Hematopoietic multipotent progenitor cell treated with erythropoietin and hydrocortisone succinate and interleukin-3 and kit ligand, for 4 days (in vitro differentiated cells): ENCODE measurements around the gene ZFP64.
"Not testable (repeated sequence)": the region's sequence is repeated elsewhere in the genome, so short reads cannot be mapped to it uniquely, and the experiment has no call there.

Source experiments
- DNase-seq: peaks from one replicate; pipeline ENCODE4 v3.0.0-alpha.2; 2015

The ZFP64 gene

GRCh38 chr20:52191132-52191915 lies at the start of gene ZFP64:
Gene ZFP64, minus strand, starts transcription at chr20:52191779. Its CDS starts 143 bp downstream, at chr20:52191636.
- peak; percentile 90 for DNase-seq

- DNase-seq, result no peak
These were observed 49.2 kb upstream of the ZFP64 start for GRCh38 chr20:52240802-52241201.

DNA sequence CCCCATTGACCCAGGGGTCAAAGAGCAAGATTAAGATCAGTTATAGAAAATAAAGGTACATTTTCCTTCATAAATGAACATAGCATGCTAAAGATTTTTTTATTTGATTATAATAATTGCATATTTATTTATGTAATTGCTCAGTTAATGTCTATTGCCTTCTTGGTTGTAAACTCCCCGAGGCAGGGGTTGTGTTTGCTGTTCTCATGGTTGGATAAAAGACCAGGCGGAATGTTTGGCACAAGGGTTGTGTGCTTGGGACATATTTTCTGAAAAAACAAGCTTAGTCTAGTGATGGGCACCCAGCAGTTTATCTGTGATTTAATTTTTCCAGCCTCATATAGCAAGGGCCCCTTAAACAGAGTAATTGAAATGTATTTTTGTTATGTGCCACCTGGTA lies 47.5 kb upstream of the ZFP64 start:
- DNase-seq, result no peak

GRCh38 chr20:52236292-52236691 lies 44.7 kb upstream of the ZFP64 start:
- no peak for DNase-seq

GRCh38 chr20:52235129-52235528 lies 43.5 kb upstream of the ZFP64 start:
- DNase-seq, result no peak

DNA sequence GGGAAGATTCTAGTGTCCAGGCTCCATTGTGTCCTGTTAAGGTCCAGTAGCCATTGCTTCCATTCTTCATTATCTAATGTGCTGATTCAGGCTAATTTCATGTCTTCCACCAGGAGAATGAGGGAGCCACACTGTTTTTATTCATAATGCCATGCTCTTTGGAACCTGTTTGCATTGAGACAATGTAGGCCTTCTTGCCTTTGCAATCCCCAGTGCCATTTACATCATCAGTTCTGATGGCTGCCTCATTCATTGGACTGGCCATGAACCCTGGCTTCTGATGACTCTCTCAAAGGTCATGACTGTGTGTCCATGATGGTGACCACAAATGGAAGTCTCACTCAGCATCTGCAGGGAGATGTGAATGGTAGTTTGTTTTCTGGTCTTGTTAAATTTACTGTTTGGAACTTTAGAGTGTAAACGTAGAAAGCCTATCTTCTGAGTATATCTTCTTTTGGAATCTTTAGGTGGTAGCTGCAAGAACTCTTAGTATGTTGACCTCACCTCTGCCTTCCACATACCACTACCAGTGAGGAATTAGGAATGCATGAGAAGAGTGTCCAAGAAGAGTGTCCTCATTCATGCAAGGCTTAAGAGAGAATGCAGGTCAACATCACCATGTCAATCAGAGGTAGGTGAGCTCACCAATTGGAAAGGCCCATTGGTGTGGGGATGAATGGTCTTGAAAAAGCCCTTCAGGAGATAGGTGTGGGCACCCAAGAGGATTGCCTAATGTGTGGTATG lies 42.9 kb upstream of the ZFP64 start:
- no peak for DNase-seq

- no peak for DNase-seq
These were observed 39.7 kb upstream of the ZFP64 start for GRCh38 chr20:52231230-52231746.

GRCh38 chr20:52230409-52230808 lies 38.8 kb upstream of the ZFP64 start:
- no peak for DNase-seq

DNA sequence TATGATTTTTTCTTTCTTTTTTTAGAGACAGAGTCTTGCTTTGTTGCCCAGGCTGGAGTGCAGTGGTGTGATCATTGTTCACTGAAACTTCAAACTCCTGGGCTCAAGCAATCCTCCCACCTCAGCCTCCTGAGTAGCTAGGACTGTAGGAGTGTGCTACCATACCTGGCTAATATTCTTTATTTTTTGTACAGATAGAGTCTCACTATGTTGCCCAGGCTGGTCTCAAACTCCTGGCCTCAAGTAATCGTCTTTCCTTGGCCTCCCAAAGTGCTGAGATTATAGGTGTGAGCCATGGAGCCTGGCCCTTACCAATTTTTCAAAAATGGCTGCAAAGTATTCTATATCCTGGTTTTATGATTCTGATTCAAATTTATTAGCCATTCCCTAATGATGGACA lies 37.8 kb upstream of the ZFP64 start:
- DNase-seq, result not testable (repeated sequence)

DNA sequence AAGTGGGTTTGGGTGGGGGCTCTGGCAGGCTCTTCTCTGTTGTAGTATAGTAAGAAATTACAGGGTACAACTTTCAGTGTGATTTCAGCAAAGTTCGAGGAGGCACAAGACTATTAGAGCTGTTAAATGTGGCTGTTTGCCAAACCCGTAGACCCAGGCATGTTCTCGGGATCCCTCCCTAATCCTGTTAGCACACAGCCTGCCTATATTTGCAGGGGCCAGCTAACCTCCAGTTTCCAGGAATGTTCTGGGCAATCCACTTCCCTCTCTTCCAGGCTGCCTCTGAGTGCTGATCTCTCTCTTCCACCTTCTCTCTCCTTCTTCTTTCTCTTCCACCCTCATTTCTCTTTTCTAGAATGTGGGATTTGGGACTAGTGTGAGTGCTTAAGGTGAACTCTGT lies 34.8 kb upstream of the ZFP64 start:
- DNase-seq, result no peak

GRCh38 chr20:52224920-52225319 lies 33.3 kb upstream of the ZFP64 start:
- no peak for DNase-seq

GRCh38 chr20:52221362-52221761 lies 29.8 kb upstream of the ZFP64 start:
- not testable (repeated sequence) for DNase-seq

- not testable (repeated sequence) for DNase-seq
These were observed 29.3 kb upstream of the ZFP64 start for GRCh38 chr20:52220891-52221290.

- DNase-seq, result peak; percentile 15
These were observed 27.9 kb upstream of the ZFP64 start for GRCh38 chr20:52219441-52219840.

GRCh38 chr20:52217689-52218395 lies 26.3 kb upstream of the ZFP64 start:
- no peak for DNase-seq

- no peak for DNase-seq
These were observed 22.4 kb upstream of the ZFP64 start for GRCh38 chr20:52213995-52214394.

DNA sequence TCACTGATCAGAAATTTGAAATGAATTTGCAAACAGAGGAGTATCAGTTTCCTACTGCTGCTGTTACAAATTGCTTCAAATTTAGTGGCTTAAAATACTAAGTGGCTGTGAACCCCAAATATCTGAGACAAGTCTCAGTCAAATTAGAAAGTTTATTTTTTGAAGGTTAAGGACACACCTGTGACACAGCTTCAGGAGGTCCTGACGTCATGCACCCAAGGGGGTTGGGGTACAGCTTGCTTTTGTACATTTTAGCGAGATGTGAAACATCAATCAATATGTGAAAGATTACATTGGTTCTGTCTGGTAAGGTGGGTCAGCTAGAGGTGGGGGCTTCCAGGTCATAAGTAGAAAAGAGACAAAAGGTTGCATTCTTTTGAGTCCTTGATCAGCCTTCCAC lies 21.4 kb upstream of the ZFP64 start:
- no peak for DNase-seq

DNA sequence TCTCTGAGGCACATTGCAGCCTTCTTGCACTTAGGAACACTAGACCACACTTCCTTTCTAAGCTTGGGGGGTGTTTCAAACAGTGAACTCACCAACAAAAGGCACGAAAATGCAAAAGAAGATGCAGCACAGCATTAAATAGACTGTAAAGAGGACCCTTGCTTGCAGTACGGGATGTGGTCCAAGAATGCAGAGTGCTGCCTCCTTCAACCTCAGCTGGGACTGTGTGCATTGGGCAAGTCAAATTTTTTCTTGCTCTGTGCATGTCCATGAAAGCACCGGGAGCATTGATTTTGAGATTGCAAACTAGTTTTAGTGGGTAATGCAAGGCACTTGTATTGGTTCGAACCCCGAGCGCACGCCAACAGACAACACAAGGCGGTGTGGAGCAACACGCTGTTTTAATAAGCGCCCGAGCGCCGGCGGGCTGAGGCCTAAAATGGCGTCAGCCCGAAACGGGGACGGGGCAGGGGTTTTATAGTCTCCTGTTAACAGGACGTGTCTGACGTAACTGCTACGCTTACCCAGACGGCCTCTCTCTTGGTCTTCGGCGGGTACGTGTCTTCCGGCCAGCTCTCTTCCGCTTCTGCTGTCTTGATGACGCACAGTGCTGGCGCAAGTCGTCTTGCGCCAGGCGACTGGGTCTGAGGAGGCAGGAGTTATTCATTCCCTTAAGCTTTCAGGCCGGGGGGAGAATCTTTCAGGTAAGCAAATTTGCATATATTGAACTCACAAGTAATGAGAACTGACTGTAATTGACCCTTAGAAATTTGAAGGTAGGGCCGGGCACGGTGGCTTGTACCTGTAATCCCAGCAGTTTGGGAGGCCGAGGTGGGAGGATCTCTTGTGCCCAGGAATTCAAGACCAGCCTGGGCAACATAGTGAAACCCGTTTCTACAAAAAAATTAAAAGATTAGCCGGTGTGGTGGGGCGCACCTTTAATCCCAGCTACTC lies 18.7 kb upstream of the ZFP64 start:
- DNase-seq, result no peak

- DNase-seq, result no peak
These were observed 17.6 kb upstream of the ZFP64 start for GRCh38 chr20:52209154-52209571.

DNA sequence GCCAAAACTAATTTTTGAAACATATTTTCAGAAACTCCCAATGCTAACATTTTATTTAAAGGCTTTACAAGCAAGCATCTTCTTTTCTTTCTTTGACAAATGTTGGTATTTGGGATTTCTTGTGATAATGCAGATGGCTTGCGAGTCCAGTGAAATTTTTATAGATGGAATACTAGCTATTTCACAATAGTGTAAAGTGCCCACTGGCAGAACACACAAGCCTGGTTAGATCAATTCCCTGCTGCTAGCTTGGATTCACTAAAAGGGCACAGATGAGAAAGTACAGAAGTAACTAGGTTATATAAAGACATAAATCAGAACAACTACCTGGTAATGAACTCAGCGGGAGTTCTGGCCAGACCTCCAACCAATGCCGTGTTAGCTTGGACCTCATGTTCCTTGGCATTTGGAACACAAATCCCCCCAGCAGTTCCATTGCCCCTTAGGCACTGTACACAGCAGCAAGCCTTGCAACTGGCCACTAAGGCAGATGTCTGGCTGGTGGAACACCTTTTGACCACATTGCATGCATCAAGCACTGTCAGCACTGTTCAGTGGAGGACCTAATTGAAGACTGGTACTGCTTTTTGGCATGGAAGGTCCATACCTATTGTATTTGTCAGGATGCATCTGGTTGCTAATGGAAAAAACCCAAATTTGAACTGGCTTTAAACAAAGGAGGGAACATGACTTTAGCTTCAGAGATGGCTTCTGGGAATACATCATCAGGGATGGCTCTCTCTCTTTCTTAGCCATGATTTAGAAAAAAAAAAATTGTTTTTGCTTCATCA lies 15.6 kb upstream of the ZFP64 start:
- no peak for DNase-seq

DNA sequence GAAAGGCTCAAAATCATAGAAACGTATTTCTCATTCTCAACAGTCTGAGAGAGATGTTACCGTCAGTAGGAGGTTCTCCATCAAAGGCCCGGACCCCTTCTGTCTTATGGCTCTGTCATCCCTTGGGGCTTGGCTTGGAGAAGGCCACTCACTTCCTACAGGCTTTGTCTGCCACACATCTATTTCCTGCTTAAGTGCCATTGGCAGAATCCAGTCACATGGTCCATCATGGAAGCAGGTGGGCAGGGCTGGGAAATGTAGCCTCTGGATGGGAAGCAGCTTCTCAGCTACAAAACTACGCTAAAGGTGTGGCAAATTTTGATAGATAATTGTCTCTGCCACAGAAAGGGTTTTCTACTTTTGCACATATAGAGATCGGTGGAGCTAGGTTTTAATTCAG lies 12.6 kb upstream of the ZFP64 start:
- no peak for DNase-seq
